HFFc6 (cell line): ENCODE results near the gene LRRC27. TPM values are rescaled to one million over a fixed set of nuclear protein-coding genes. Genes with fewer than 3 reads are reported as not detected.

ENCODE experiments used
- DNase-seq: peaks from one replicate; pipeline ENCODE4 v3.0.0-alpha.2; 2018
- H3K27ac Mint-ChIP-seq: 2 replicates; pipeline ENCODE4 v1.8.0; 2020; ENCODE audit warnings: mild to moderate bottlenecking, mixed read lengths
- H3K27me3 Mint-ChIP-seq: 2 replicates; pipeline ENCODE4 v1.8.0; 2021; ENCODE audit warnings: mild to moderate bottlenecking, moderate library complexity, mixed read lengths; ENCODE audit not compliant: insufficient read depth
- H3K36me3 Mint-ChIP-seq: 2 replicates; pipeline ENCODE4 v1.8.0; 2021; ENCODE audit warnings: low read depth, mixed read lengths
- H3K4me1 Mint-ChIP-seq: 2 replicates; pipeline ENCODE4 v1.8.0; 2020; ENCODE audit warnings: low read depth, mixed read lengths
- H3K4me3 Mint-ChIP-seq: 2 replicates; pipeline ENCODE4 v1.8.0; 2020; ENCODE audit warnings: mild to moderate bottlenecking, moderate library complexity, mixed read lengths
- H3K9me3 Mint-ChIP-seq: 2 replicates; pipeline ENCODE4 v1.8.0; 2020; ENCODE audit warnings: mild to moderate bottlenecking, mixed read lengths
- total RNA-seq, 6 experiments: library from RNA; stranded (reverse); fragmentation: NEBNext Ultra II Directional; extraction: Animal tissue kit (Norgen Biotek cat#: 25700); gene quantifications; 2 replicates in 1 of 6; 3 replicates in 5 of 6; pipeline ENCODE4 v1.2.3, GENCODE V29; 2021
- TF ChIP-seq, protein P1 (sequence below): fragments of 200-600 bp; sonication (generic); IDR thresholded peaks from 2 replicates; pipeline ENCODE4 v1.5.0; 2021; ENCODE audit warnings: antibody characterized with exemption, mild to moderate bottlenecking

LRRC27 gene
- total RNA-seq, 6 experiments from 2014 or later: 4.7 to 6.7 (median 6.0) TPM

DNA sequence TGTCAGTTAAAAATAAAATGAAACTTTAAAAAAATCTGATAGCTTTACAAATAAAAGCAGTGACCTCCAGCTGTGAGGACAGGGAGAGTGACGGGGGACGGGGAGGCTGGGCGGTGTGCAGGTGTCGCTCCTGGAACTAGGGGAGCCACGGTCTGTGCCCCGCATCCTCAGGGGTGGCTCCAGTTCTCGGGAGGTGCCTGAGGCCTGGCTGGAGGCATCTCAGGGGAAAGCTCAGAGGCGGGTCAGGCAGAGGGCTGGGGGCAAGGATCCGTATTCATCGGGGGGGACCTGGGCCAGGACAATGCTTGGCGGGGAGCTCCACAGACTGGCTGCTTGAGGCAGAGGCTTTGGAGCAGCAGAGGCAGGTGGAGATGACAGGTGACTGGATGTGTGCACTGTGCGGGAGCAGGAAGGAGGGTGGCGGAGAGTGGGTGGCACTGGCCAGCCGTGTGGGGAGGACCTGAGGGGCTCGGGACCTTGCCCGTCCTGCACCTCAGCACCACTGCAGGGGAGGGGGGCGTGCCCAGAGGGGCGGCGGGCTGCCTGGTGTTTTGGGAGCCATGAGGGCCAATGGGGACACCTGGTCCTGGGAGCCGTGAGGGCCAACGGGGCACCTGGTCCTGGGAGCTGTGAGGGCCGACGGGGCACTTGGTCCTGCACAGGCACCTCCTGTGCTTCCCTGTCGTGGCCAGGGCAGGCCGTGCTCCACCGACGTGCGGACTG is 78.2 kb downstream of the LRRC27 start:
- H3K9me3 Mint-ChIP-seq: no peaks in the 10 kb centered on the region
- H3K4me3 Mint-ChIP-seq: no peak overlapping the region
- TF ChIP-seq, protein P1, sequence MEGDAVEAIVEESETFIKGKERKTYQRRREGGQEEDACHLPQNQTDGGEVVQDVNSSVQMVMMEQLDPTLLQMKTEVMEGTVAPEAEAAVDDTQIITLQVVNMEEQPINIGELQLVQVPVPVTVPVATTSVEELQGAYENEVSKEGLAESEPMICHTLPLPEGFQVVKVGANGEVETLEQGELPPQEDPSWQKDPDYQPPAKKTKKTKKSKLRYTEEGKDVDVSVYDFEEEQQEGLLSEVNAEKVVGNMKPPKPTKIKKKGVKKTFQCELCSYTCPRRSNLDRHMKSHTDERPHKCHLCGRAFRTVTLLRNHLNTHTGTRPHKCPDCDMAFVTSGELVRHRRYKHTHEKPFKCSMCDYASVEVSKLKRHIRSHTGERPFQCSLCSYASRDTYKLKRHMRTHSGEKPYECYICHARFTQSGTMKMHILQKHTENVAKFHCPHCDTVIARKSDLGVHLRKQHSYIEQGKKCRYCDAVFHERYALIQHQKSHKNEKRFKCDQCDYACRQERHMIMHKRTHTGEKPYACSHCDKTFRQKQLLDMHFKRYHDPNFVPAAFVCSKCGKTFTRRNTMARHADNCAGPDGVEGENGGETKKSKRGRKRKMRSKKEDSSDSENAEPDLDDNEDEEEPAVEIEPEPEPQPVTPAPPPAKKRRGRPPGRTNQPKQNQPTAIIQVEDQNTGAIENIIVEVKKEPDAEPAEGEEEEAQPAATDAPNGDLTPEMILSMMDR: no peak
- H3K4me1 Mint-ChIP-seq: no peaks in the 10 kb centered on the region
- no peak overlapping the region for H3K27ac Mint-ChIP-seq
- H3K36me3 Mint-ChIP-seq: 0 out of 2 replicates have a peak, but pooled peaks cover 5% of the 10 kb centered on the region
- DNase-seq: no peak
- no peaks in the 10 kb centered on the region for H3K27me3 Mint-ChIP-seq

DNA sequence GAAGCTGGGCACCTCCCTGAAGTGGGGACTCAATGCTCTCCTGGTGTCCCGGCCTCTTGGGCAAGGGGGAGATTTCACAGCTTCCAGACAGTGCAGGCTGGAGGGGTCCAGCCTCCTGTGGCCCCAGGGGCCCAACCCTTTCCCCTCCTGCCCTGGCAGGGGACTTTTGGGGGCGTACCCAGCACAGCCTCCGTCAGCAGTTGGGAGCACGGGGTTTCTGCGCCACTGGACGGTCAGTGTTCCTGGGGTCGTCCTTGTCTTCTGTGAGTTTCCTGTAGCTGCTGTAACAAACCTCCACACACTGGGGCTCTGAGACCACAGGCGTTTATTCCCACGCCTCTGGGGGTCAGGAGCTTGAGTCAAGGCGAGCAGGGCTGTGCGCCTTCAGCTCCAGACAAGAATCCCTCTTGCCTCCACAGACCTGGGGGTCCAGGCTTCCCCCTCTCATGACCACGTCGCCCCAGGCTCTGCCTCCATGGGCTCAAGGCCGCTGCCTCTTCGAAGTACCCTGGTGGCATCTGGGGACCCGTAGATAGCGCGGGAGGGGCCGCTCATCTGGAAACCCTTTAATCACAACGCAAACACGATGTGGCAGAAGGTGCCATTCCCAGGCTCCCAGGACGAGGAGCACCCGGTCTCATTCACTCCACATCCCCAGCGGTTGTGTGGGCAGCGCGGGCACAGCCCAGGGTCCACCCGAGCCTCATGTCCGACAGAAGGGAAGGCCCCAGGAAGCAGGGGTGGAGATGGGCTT is 79.0 kb downstream of the LRRC27 start:
- no peaks in the 10 kb centered on the region for H3K4me1 Mint-ChIP-seq
- no peak overlapping the region for H3K4me3 Mint-ChIP-seq
- H3K27ac Mint-ChIP-seq: no peak overlapping the region
- DNase-seq: no peak
- H3K9me3 Mint-ChIP-seq: no peaks in the 10 kb centered on the region
- H3K27me3 Mint-ChIP-seq: no peaks in the 10 kb centered on the region
- H3K36me3 Mint-ChIP-seq: 0 out of 2 replicates have a peak, but pooled peaks cover 5% of the 10 kb centered on the region
- TF ChIP-seq, protein P1: no peak

DNA sequence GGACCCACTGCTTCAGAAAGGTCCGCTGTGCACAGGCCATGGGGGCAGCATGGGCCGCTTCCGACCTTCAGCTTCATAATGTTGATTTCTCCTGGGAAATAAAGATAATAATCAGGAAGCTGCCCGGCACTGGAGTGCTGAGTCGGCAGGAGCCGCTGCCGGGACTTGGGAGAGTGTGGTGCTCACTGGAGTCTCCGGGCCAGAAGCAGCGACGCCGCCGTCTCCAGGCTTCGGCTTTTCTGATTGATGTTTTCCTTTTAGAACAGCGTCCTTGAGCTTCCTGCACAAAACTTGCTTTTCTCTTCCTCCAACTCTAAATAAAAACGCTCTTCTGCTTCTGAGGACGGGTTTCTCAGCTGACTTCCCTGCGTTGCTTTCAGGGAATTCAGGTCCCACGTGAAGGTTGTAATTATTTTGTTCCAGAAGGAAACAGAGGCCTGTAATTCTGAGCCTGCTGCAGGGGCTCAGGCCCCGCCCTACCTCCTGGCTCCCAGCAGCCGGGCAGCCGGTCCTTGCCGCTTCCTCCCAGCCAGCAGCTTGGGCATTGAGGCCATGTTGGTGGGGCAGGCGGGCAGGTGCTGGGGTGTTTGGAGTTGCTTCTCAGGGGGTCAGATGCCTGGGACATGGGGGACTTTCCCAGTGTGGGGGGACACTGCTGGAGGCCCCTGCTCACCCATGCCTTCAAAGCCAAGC is 79.7 kb downstream of the LRRC27 start:
- no peaks in the 10 kb centered on the region for H3K27me3 Mint-ChIP-seq
- H3K27ac Mint-ChIP-seq: no peak overlapping the region
- no peak overlapping the region for H3K4me3 Mint-ChIP-seq
- TF ChIP-seq, protein P1: no peak
- H3K9me3 Mint-ChIP-seq: no peaks in the 10 kb centered on the region
- H3K4me1 Mint-ChIP-seq: no peaks in the 10 kb centered on the region
- no peak for DNase-seq
- 0 out of 2 replicates have a peak, but pooled peaks cover 4% of the 10 kb centered on the region for H3K36me3 Mint-ChIP-seq

DNA sequence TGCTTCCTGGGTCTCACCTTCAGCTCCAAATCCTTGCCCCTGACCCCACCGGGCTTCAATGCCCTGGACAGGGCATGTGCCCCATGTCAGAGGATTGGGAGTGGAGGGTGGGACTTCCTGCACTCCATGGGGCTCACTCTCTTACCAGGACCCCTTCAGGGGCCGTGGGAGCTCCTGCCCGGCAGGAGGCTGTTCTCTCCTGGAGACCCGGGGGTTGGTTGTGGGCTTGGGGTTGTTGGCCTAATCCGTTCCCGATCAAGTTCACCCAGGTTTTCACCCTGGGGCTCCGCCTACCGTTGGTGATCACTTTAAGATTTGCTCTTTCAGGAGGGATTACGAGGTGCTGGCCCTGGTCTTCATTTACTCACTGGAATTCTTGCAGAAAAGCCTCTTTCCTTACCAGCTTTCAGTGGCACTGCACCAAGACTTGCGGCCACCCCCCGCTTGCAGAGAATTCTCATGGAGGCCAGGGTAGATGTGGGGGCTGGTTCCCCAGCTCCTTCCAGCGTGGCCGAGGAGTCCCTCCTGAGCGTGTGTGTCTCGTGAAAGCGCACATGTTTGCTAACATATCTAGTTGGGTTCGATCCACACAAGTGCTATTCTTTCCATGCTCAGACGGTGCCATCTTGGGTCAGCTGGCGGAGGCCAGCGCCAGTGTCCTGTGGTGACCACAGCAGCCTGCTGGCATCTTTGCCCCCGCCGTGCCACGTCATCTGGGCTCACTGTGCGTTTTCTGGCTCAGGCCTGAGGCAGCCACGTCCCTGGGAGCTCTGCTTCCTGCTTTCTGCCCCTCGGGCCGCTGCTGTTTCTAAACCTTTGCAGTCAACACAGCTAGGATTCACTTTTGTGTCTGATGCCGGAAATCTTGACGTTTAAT is 80.6 kb downstream of the LRRC27 start:
- no peaks in the 10 kb centered on the region for H3K4me1 Mint-ChIP-seq
- H3K27me3 Mint-ChIP-seq: no peaks in the 10 kb centered on the region
- no peak for DNase-seq
- no peak overlapping the region for H3K4me3 Mint-ChIP-seq
- 0 out of 2 replicates have a peak, but pooled peaks cover 4% of the 10 kb centered on the region for H3K36me3 Mint-ChIP-seq
- no peaks in the 10 kb centered on the region for H3K9me3 Mint-ChIP-seq
- TF ChIP-seq, protein P1: no peak
- H3K27ac Mint-ChIP-seq: no peak overlapping the region
